Medulla oblongata (tissue), 1 donor: Measurements from ENCODE around the gene TNFRSF6B.
"Not testable (repeated sequence)": the region's sequence is repeated elsewhere in the genome, so short reads cannot be mapped to it uniquely, and the experiment has no call there.

Experiments
- DNase-seq: peaks from one replicate; pipeline ENCODE4 v3.0.0-alpha.2; 2015; ENCODE audit errors: extremely low spot score

Gene TNFRSF6B

DNA sequence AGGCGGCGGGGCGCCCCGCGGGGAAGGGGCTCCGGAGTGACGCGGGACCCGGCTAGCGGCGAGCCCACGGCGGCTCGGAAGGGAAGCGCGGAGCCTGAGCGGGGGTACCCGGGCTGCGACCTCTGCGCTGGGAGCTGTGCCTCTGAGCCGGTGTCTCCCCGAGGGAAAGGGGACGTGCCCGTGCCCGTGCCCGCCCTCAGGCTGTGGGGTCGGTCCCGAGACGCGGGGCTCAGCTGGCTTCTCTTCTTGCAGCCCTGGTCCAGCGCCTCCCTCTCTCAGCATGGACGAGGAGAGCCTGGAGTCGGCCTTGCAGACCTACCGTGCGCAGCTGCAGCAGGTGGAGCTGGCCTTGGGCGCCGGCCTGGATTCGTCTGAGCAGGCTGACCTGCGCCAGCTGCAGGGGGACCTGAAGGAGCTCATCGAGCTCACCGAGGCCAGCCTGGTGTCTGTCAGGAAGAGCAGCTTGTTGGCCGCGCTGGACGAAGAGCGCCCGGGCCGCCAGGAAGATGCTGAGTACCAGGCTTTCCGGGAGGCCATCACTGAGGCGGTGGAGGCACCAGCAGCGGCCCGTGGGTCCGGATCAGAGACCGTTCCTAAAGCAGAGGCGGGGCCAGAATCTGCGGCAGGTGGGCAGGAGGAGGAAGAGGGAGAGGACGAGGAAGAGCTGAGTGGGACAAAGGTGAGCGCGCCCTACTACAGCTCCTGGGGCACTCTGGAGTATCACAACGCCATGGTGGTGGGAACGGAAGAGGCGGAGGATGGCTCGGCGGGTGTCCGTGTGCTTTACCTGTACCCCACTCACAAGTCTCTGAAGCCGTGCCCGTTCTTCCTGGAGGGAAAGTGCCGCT, 12.1 kb downstream of the TNFRSF6B start:
- no peak for DNase-seq

- DNase-seq, result no peak
Measured at GRCh38 chr20:63709149-63709527, 12.7 kb downstream of the TNFRSF6B start.

DNA sequence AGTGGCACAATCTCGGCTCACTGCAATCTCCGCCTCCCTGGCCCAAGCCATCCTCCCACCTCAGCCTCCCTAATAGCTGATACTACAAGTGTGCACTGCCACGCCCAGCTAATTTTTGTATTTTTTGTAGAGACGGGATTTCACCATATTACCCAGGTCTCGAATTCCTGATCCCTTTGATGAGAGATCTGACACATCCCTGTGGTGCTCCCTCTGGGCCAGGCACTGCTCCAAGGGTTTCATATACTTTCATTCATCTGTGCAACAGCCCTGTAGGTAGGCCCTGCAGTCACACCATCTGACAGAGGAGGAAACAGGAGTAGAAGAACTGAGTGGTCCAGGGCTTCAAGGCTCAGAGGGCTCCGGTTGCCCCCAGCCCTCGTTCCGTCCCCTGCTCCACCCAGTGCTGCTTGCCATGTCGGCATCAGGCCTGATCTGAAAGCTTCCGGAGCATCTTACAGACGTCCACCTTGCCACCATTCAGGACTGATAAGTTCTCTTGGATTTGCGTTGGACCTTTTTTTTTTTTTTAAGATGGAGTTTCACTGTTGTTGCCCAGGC, 14.7 kb downstream of the TNFRSF6B start:
- DNase-seq, result no peak

GRCh38 chr20:63712191-63712590, 15.7 kb downstream of the TNFRSF6B start:
- no peak for DNase-seq

- no peak for DNase-seq
Measured at GRCh38 chr20:63714858-63715257, 18.4 kb downstream of the TNFRSF6B start.

DNA sequence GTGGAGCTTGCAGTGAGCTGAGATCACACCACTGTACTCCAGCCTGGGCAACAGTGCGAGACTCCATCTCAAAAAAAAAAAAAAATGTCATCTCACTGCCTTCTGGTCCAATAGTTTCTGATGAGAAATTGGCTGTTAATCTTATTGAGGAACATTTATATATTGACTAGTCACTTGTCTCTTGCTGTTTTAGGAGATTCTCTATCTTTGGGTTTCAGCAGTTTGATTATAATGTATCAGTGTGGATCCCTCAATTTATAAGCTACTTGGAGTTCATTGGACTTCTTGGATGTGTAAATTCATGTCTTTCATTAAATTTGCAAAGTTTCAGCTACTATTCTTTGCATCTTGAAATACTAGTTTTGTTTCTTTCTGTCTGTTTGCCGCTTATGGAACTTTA, 22.5 kb downstream of the TNFRSF6B start:
- no peak for DNase-seq

DNA sequence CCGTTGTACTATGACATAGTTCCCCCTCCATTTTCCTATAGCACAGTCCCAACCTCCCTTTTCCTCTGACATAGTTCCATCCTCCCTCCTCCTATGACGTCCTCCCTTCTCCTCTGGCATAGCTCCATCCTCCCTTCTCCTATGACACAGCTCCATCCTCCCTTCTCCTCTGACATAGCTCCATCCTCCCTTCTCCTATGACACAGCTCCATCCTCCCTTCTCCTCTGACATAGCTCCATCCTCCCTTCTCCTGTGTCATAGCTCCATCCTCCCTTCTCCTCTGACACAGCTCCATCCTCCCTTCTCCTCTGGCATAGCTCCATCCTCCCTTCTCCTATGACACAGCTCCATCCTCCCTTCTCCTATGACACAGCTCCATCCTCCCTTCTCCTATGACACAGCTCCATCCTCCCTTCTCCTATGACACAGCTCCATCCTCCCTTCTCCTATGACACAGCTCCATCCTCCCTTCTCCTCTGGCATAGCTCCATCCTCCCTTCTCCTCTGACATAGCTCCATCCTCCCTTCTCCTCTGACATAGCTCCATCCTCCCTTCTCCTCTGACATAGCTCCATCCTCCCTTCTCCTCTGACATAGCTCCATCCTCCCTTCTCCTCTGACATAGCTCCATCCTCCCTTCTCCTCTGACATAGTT, 26.6 kb downstream of the TNFRSF6B start:
- DNase-seq, result not testable (repeated sequence)

GRCh38 chr20:63730189-63730733, 33.8 kb downstream of the TNFRSF6B start:
- DNase-seq, result not testable (repeated sequence)

DNA sequence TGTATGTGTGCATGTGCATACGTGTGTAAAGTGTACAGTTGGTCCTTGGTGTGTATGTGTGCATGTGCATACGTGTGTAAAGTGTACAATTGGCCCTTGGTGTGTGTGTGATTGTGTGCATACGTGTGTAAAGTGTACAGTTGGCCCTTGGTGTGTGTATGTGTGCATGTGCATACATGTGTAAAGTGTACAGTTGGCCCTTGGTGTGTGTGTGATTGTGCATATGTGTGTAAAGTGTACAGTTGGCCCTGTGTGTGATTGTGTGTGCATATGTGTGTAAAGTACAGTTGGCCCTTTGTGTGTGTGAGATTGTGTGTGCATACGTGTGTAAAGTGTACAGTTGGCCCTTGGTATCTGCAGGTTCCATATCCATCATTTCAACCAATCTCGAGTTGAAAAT, 35.0 kb downstream of the TNFRSF6B start:
- DNase-seq, result no peak

GRCh38 chr20:63732118-63733095, 36.0 kb downstream of the TNFRSF6B start:
- DNase-seq, result no peak

GRCh38 chr20:63733117-63733516, 36.7 kb downstream of the TNFRSF6B start:
- no peak for DNase-seq

GRCh38 chr20:63733579-63734081, 37.2 kb downstream of the TNFRSF6B start:
- DNase-seq, result no peak

DNA sequence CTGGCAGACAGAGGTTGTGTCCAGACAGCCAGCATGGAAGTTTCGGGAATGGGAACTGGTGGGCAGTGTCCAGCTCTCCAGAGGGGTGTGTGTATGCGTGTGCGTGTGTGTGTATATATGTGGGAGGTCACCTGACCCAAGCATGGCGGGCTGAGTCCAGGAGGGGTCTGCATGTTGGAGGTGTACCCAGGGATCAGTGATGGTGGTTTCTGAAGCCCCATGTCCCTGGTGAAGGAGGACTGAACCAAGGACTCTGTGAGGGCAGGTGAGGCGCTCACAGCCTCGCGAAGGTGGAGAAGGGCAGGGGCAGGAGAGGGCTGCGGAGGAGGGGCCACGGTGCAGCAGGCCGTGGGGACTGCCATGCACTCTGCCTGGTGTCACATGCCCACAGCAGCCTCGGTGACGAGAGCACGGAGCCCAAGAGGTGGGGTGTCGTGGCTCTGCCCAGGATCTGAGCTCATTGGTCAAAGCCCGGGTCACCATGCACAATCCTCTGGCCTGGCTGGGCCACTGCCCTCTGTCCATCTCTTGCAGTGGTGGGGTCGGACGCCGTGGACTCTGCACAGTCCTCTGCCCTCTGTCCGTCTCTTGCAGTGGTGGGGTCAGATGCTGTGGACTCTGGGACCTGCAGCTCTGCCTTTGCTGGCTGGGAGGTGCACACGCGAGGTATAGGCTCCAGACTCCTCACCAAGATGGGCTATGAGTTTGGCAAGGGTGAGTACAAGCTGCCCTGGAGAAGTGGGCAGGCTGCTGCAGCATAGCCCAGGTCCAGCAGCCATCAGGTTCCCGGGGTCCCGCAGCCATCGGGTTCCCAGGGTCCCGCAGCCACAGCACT, 37.9 kb downstream of the TNFRSF6B start:
- DNase-seq, result no peak

- no peak for DNase-seq
Measured at GRCh38 chr20:63734946-63735858, 38.8 kb downstream of the TNFRSF6B start.

DNA sequence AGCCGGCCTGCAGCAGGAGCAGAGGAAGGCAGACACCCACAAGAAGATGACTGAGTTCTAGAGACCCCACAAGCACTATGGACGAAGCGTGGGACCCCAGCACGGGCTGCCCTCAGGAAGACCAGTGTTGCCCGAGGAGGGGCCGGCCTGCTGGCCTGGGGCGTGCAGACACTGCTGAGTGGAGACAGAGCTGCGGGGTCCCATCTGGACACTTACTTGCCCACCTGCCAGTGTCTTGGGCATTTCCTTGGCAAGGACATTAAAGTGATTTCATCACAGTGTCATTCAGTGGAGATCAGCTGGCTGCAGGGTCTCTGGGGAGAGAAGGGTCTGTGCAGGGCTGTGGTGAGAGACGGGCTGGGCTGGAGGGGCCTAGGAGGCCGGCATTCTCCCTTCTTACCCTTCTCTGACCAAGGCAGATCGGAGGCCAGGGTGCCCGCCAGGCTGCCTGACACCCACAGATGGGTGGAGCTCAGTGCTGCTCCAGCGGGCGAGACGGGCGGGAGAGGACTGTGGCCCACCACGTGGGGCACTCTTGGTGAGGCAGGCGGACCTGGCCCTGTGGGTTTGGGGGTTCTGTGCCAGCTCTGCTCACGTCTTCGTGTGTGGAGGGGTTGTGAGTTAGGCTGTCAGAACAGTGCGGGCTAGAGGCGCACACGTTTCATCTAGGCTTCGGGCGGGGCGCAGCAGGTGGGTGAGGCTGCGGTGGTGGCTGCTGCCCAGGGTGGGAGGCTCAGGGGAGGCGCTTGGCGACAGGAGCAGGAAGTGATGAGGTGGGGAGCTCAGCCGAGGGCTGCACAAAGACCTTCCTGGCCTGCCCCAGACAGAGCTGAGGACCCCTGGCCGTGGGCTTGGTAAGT, 39.6 kb downstream of the TNFRSF6B start, which contains the start of gene LIME1:
Gene LIME1, plus strand, starts transcription at position 806 of the 860 bp plus-strand sequence. CDS start 886 bp downstream, outside the sequence.
- DNase-seq, result no peak

- no peak for DNase-seq
Measured at GRCh38 chr20:63736893-63737694, 40.6 kb downstream of the TNFRSF6B start.

- no peak for DNase-seq
Measured at GRCh38 chr20:63737695-63737944, 41.2 kb downstream of the TNFRSF6B start.
